Measurements from ENCODE around the gene TMBIM1. TPM values are rescaled to one million over a fixed set of nuclear protein-coding genes. Genes with fewer than 3 reads are reported as not detected.

Gene TMBIM1
- total and polyA plus RNA-seq, 9 of the 15 experiments (the other 6 are each of a cell fraction or from before 2014, with no cell fraction given) = 14.2 to 105 (median 47.0) TPM

- in situ Hi-C loops (cut with MboI) (no loop called here), intact Hi-C loops (cut with micrococcal nuclease) (no loop called here)
- H3K36me3 ChIP-seq (ENCODE audit: control insufficient read depth, insufficient read depth, low read length) = 0 out of 3 replicates have a peak, but pooled peaks cover 2% of the 10 kb centered on the region
- FAIRE-seq (no peak), ATAC-seq (no peak), DNase-seq (ENCODE audit: extremely low read depth in 1 of 4, low spot score in 3 of 4) (no peak)
- POLR2A ChIA-PET = interaction anchor here (1.0 kb wide), 1 partner anchor 9 kb away, joined by 3 read pairs; no protein-coding TSS in a partner anchor
- no peaks in the 10 kb centered on the region for H3K27me3 ChIP-seq (ENCODE audit: control insufficient read depth in 2 of 2, insufficient read depth in 2 of 2, low read length in 2 of 2)
- H3K27ac ChIP-seq (ENCODE audit: extremely low read depth, low read depth, low read length) = peak overlapping the region; percentile 32; the same call in 2 of the 3 replicates
- H3K9me3 ChIP-seq (replicated peaks; ENCODE audit: control insufficient read depth, insufficient read depth, low read depth, low read length) = no peaks in the 10 kb centered on the region
- no peaks in the 10 kb centered on the region for H4K20me1 ChIP-seq (replicated peaks; ENCODE audit: control insufficient read depth, insufficient read depth, low read length)
- TF ChIP-seq, protein P1, sequence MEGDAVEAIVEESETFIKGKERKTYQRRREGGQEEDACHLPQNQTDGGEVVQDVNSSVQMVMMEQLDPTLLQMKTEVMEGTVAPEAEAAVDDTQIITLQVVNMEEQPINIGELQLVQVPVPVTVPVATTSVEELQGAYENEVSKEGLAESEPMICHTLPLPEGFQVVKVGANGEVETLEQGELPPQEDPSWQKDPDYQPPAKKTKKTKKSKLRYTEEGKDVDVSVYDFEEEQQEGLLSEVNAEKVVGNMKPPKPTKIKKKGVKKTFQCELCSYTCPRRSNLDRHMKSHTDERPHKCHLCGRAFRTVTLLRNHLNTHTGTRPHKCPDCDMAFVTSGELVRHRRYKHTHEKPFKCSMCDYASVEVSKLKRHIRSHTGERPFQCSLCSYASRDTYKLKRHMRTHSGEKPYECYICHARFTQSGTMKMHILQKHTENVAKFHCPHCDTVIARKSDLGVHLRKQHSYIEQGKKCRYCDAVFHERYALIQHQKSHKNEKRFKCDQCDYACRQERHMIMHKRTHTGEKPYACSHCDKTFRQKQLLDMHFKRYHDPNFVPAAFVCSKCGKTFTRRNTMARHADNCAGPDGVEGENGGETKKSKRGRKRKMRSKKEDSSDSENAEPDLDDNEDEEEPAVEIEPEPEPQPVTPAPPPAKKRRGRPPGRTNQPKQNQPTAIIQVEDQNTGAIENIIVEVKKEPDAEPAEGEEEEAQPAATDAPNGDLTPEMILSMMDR (IDR thresholded peaks at IDR 0.05 in 2 of 3, conservative IDR thresholded peaks at IDR 0.05 in 1 of 3; ENCODE audit: insufficient read depth in 2 of 3, low read depth in 1 of 3, low read length in 3 of 3) = no peak
- TF ChIP-seq SMARCE1 (IDR thresholded peaks at IDR 0.05) (no peak), FOXM1 (IDR thresholded peaks at IDR 0.05; ENCODE audit: low read depth) (no peak), FOXM1 (CRISPR knock-in tag; IDR thresholded peaks at IDR 0.05; ENCODE audit: low read depth) (no peak), NR2C2 (CRISPR knock-in tag; IDR thresholded peaks at IDR 0.05) (no peak), NR2C2 (tag; IDR thresholded peaks at IDR 0.05) (no peak), MTF1 (CRISPR knock-in tag; IDR thresholded peaks at IDR 0.05; ENCODE audit: borderline replicate concordance) (no peak), ZNF174 (CRISPR knock-in tag; IDR thresholded peaks at IDR 0.05) (no peak), ARHGAP35 (IDR thresholded peaks at IDR 0.05; ENCODE audit: partially characterized antibody) (no peak), ZNF146 (CRISPR knock-in tag; IDR thresholded peaks at IDR 0.05; ENCODE audit: unreplicated experiment) (no peak), MLLT1 (IDR thresholded peaks at IDR 0.05) (no peak)
- H3K4me2 ChIP-seq (ENCODE audit: insufficient read depth, low read length) = no peak overlapping the region
- peaks cover 35 to 52% of the 10 kb centered on the region in 2 experiments for H3K4me1 ChIP-seq (replicated peaks in 1 of 2; ENCODE audit: control insufficient read depth in 2 of 2, insufficient read depth in 2 of 2, low read length in 2 of 2)
- no peak overlapping the region for H3K4me3 ChIP-seq
- no TSS peak for BruUV-seq (replicated peaks)
- H2AFZ ChIP-seq (ENCODE audit: low read depth, low read length) = no peak overlapping the region
- CTCF ChIA-PET (ENCODE audit: low intra/inter-chr PET ratio) = no interaction called here
- peaks cover 43% of the 10 kb centered on the region for H3K79me2 ChIP-seq (ENCODE audit: control insufficient read depth, insufficient read depth, low read length)
- 83% methylated on average over 13 of the region's 18 CpGs for WGBS (ENCODE audit: insufficient coverage, low coverage, missing lambda C conversion rate)
- H3K9ac ChIP-seq (ENCODE audit: insufficient read depth in 1 of 2, low read depth in 2 of 2, low read length in 2 of 2) = peak overlapping the region in 1 of 2 experiments; percentile 82; a peak in 2 of 4 replicates
- no peaks in the 10 kb centered on the region for H3K9me1 ChIP-seq (ENCODE audit: control insufficient read depth, insufficient read depth, low read length)
These were observed 36.9 kb upstream of the TMBIM1 start for GRCh38 chr2:218329027-218329825.
